GM19023 (cell line): ENCODE data around the gene ATXN7.

Source experiments
- ATAC-seq: cut with Tn5 transposase; IDR thresholded peaks from one replicate; pipeline ENCODE4 v1.9.1; 2021; ENCODE audit warnings: mild to moderate bottlenecking, moderate library complexity; ENCODE audit not compliant: unreplicated experiment

ATXN7 gene

GRCh38 chr3:64009528-64009927 is 145.9 kb downstream of the ATXN7 start:
- no peak for ATAC-seq

DNA sequence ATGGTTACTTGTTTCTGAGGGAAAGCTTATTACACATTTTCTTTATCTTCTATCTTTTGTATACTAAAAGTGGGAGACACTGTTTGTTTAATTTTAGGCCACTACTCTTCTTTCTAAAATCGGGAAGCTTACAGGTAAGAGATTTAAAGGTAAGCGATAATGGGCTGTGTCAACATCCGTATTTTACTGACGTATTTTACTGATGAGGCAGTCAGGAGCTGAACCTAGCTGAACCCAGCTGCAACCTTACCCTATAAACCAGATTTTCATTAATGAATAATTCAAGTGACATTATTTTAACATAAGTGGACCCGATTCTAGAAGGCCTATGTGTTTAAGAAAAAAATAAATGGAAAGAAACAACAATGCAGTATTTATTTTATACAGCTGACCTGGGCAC is 146.5 kb downstream of the ATXN7 start:
- ATAC-seq: no peak

DNA sequence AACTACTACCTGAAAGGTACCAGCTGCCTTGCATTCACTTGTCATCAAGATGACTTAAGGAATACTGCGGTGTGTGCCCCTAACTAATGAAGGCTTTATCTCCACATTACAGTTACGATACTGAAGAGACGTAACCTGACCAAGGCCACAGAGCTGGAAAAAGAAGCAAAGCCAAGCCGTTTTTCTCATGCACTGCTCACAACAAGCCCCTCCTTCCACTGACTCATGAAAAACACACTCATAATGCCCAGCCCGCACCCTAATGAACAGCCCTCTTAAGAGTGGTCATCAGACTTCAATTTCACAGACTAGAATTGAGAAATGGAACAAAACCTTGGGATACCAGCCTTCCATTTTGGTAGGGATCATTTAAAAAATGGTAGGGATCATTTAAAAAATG is 148.0 kb downstream of the ATXN7 start:
- no peak for ATAC-seq

- no peak for ATAC-seq
Measured at GRCh38 chr3:64016941-64017620, 153.4 kb downstream of the ATXN7 start.

DNA sequence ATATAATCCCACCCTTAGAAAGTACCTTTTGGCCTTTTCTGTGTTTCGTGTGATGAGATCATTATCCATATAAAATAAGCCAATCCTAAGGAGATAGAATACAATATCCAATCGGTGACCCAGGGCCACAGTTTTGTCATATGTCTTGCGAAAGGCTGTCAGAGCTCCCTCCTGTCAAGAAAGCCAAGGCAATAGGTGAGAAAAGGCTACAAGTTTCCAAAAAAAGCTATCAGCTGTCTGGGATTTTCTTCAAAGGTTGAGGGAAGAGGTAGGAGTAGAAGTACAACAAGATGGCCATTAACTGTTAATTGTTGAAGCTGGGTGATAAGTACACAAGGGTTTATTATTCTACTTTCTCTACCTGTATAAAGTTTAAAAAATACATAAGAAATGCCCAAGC is 155.6 kb downstream of the ATXN7 start:
- no peak for ATAC-seq

- no peak for ATAC-seq
Measured at GRCh38 chr3:64019879-64020278, 156.2 kb downstream of the ATXN7 start.

GRCh38 chr3:64021922-64022321 is 158.3 kb downstream of the ATXN7 start:
- no peak for ATAC-seq

- ATAC-seq: peak; percentile 12
Measured at GRCh38 chr3:64022451-64023186, 159.0 kb downstream of the ATXN7 start.

DNA sequence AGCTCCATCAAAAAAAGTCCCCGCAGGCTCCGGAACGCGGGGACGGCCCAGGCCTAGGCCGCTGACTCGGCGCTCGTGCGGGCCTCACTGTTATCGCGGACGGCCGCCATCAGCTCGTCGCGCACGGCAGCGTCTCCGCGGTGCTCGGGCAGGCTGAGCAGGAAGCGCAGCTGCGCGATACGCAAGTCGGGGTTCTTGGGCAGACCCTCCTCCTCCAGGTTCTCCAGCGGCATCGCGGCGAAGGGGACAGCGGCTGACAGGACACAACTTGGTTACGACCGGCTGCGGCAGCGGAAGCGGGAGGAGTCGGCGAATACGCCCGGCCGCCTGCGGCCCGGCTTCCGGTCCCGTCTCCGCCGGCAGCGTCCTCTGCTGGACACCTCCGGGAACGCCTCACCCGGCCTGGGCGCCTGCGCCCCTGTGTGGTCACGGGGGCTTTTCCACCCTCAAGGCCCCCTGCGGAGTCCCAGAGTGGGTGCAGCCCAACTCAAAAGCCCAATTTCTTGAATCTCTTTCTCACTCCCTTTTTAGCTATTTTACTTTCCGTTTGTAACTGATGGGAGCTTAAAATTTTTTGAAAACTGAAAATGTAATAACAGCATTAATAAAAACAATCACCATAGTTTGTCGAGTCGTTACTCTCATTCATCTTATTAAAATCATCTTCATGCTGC is 159.7 kb downstream of the ATXN7 start, which contains the start of gene PSMD6:
TSS of gene PSMD6 (minus strand) at position 308 of the 674 bp plus-strand sequence. CDS start at position 233, 75 bp downstream.
- ATAC-seq: peak; percentile 98

GRCh38 chr3:64023861-64024223 is 160.2 kb downstream of the ATXN7 start:
- ATAC-seq: no peak

DNA sequence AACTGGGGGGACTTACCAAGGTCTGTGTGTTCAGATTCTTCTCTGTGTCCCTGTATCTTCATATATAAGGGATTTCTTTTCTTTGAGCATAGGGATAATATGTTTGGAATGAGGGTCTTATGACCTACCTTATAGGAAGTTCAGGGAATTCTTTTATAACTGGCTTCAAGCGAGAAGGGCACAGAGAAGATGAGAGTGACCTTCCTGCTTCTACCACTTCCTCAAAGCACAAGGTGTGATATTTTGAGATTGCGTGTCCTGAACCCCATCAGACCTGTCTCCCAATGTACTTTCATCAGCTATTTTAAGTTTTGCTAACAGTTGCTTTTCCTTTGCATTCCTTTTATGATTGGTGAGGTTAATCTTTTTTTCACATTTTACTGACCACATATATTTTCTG is 162.7 kb downstream of the ATXN7 start:
- ATAC-seq: no peak

- no peak for ATAC-seq
Measured at GRCh38 chr3:64027658-64028057, 164.0 kb downstream of the ATXN7 start.

GRCh38 chr3:64028754-64029153 is 165.1 kb downstream of the ATXN7 start:
- no peak for ATAC-seq

DNA sequence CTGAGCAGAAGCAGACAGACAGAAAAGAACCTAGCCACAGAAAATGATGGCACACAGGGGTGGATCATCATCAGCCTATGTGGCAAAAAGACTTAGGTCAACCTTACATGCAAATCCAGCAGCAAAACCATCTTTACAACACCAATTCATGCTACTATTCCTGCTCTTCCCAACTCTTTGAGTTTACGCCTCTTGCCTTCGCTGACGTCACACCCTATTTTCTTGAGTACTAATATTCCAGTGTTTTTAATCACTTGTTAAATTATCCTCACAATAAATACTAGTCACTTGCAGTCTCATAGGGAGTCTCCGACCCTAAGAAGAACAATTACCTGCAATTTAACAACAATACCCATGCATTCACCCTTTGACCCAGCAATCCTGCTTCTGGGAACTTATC is 165.6 kb downstream of the ATXN7 start:
- no peak for ATAC-seq

- peak; percentile 97 for ATAC-seq
Measured at GRCh38 chr3:64030741-64031140, 167.1 kb downstream of the ATXN7 start.

GRCh38 chr3:64031540-64032508 is 168.2 kb downstream of the ATXN7 start:
- no peak for ATAC-seq

GRCh38 chr3:64033069-64033468 is 169.4 kb downstream of the ATXN7 start:
- no peak for ATAC-seq

DNA sequence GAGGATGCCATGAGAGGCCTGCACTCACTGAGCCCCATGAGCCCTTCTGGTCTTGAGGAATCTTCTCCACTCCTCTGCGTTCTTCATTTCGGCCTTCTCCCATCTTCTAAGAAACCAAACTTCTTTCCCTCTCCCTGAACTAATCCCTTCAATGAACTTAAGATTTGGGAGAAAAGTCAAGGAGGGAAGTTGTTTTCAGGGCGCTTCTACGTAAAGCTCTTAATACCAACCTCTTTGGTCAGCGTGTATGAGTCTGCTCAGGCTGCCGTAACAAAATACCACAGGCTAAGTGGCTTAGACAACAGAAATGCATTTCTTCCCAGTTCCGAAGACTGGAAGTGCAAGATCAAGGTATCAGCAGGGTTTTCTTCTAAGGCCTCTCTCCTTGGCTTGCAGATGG is 173.4 kb downstream of the ATXN7 start:
- ATAC-seq: no peak

GRCh38 chr3:64038253-64038767 is 174.6 kb downstream of the ATXN7 start:
- ATAC-seq: no peak

DNA sequence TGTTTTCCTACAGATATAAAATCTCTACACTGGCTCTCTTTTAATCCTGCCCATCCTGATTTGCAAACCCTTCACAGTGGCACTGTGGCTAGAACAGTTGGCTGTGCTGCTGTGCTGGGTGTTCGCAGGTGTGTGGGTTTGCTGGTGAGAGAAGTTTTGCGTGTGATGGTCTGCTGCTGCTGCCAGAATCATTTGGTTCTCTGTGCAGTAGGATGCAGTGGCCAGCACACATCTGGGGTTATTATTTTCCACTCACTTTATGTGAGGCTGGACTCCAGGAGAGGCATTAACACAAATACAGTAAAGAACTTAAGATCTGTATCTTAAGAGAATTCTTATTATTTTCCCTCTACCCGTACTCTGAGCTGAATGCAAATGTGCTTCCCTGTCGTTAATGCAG is 175.7 kb downstream of the ATXN7 start:
- no peak for ATAC-seq
